Stimulated activated naive B cell treated with anti-CD40 and anti-IgM and Interleukin-4, amounts not matched to agents 10 μg/mL and 1 μg/mL and 100 μg/mL, for 72 hours (primary cell): ENCODE measurements around the gene BMP7.
"Not testable (repeated sequence)": the region's sequence is repeated elsewhere in the genome, so short reads cannot be mapped to it uniquely, and the experiment has no call there.

Experiments used
- ATAC-seq, 2 donors: fragments of 150-1000 bp; cut with Tn5 transposase; replicated peaks; 2 replicates each; pipeline ENCODE4 v1.10.0; 2021; ENCODE audit warnings: moderate library complexity in 1 of 2
- DNase-seq: peaks from one replicate; pipeline ENCODE4 v3.0.0; 2021
- H3K27ac Mint-ChIP-seq: one replicate; pipeline ENCODE4 v1.8.0; 2022; ENCODE audit warnings: mild to moderate bottlenecking, mixed read lengths
- H3K27me3 Mint-ChIP-seq, 2 donors: one replicate each; pipeline ENCODE4 v1.8.0; 2022; ENCODE audit warnings: mixed read lengths in 2 of 2
- H3K36me3 Mint-ChIP-seq, 2 donors: one replicate each; pipeline ENCODE4 v1.8.0; 2022; ENCODE audit warnings: mixed read lengths in 2 of 2, mild to moderate bottlenecking in 1 of 2
- H3K4me1 Mint-ChIP-seq, 2 donors: one replicate each; pipeline ENCODE4 v1.8.0; 2022; ENCODE audit warnings: mixed read lengths in 2 of 2, mild to moderate bottlenecking in 1 of 2
- H3K4me3 Mint-ChIP-seq, 2 donors: one replicate each; pipeline ENCODE4 v1.8.0; 2022; ENCODE audit warnings: mild to moderate bottlenecking in 2 of 2, mixed read lengths in 2 of 2, moderate library complexity in 1 of 2
- H3K9me3 Mint-ChIP-seq, 2 donors: one replicate each; pipeline ENCODE4 v1.8.0; 2022; ENCODE audit warnings: mixed read lengths in 2 of 2, mild to moderate bottlenecking in 1 of 2

BMP7 gene

DNA sequence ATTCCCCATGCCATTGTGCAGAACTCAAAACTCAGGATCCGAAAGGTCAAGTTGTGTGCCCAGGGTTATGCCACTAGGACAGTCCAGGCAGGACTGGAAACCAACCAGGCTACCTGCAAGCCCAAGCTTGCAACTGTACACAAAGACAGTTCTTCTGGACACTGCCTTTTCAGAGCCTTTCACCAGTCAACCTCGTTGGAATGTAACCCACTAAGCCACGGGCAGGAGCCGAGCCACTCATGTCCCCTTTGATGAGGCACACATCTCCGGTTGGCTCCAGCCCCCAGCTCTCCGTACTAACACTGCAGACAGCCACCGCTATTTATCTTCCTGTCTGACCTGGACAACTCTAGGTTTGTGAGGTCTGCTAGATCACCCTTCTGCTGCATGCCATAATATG, 62.5 kb downstream of the BMP7 start:
- Mint-ChIP-seq H3K9me3 (peaks cover 4 to 5% of the 10 kb centered on the region in 2 donors), H3K27ac (no peak overlapping the region), H3K4me1 (no peaks in the 10 kb centered on the region), H3K36me3 (peaks cover 0 to 3% of the 10 kb centered on the region in 2 donors), H3K27me3 (peaks cover 3 to 9% of the 10 kb centered on the region in 2 donors), H3K4me3 (no peak overlapping the region)
- DNase-seq (no peak), ATAC-seq (no peak)

DNA sequence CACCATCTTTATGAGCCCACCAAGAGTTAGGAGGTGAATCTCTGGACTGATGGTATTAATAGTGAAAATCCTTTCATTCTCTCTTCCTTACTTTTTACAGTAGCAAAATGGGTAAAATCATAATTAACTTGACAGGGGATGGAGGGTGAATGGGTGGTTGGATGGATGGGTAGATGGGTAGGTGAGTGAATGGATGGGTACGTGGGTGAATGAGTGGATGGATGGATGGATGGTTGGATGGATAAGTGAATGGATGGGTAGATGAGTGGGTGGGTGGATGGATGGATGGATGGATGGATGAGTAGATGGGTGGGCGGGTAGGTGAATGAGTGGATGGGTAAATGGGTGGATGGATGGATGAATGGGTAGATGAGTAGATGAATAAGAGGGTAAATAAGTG, 63.2 kb downstream of the BMP7 start:
- ATAC-seq (no peak), DNase-seq (no peak)
- Mint-ChIP-seq H3K4me3 (no peak overlapping the region), H3K27ac (no peak overlapping the region), H3K36me3 (peaks cover 0 to 3% of the 10 kb centered on the region in 2 donors), H3K27me3 (peaks cover 3 to 9% of the 10 kb centered on the region in 2 donors), H3K9me3 (peaks cover 4 to 5% of the 10 kb centered on the region in 2 donors), H3K4me1 (no peaks in the 10 kb centered on the region)

DNA sequence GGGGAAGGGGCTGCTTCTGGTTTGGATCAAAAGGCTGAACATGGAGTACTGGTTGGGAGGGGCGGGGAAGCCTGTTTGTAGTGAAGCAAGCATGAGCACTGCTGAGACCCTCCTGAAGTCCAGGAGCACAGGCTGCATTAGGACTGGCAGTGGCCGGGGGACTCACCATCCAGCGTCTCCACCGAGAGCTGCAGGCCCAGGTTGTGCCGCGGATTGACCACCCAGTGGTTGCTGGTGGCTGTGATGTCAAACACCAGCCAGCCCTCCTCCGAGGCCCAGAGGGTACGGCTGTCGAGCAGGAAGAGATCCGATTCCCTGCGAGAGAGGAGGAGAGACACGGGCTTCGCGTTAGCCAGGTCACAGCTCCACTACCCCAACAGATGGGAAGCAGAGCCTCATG, 64.1 kb downstream of the BMP7 start:
- ATAC-seq = no peak
- H3K9me3 Mint-ChIP-seq = peaks cover 4 to 5% of the 10 kb centered on the region in 2 donors
- no peaks in the 10 kb centered on the region for H3K4me1 Mint-ChIP-seq
- H3K27me3 Mint-ChIP-seq = peaks cover 3 to 9% of the 10 kb centered on the region in 2 donors
- H3K36me3 Mint-ChIP-seq = peaks cover 0 to 3% of the 10 kb centered on the region in 2 donors
- H3K27ac Mint-ChIP-seq = no peak overlapping the region
- no peak overlapping the region for H3K4me3 Mint-ChIP-seq
- DNase-seq = no peak

DNA sequence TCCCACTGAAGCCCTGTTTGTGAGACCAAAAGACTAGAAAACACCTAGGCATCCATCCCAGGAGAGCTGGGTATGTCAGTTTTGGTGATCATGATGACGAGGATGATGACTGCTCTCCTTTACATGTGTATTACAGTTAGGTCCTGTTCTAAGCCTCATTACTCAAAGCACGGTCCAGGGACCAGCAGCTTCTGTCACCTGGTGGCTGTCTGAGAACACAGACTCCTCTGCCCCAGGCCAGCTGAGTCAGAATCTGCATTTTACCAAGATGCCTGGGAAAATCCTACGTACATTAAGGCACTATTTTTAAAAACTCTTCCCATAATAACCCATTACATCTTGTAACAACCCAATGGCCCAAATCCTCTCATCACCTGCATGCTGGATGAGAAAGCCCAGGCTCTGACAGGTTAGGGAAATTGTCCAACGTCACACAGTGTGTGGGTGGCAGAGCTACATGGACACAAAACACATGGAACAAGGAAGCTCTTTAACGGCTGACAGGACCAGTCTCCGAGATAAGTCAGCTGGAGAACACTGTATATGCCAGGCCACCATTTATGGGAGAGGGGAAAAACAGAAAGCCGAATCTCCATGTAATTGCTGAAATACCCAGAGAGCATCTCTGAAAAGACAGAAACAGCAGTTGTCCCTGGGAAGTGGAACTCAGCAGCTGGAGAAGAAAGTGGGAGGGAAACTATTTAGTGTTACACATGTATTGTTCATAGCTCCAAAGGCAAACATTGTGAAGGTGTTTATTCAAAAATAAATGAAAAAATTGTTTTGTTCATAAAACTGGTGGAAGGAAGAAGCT, 65.4 kb downstream of the BMP7 start:
- H3K27ac Mint-ChIP-seq = no peak overlapping the region
- no peaks in the 10 kb centered on the region for H3K9me3 Mint-ChIP-seq
- DNase-seq (no peak), ATAC-seq (no peak)
- peaks cover 3 to 9% of the 10 kb centered on the region in 2 donors for H3K27me3 Mint-ChIP-seq
- H3K4me1 Mint-ChIP-seq = no peaks in the 10 kb centered on the region
- H3K4me3 Mint-ChIP-seq = no peak overlapping the region
- no peaks in the 10 kb centered on the region for H3K36me3 Mint-ChIP-seq

- H3K4me1 Mint-ChIP-seq = no peaks in the 10 kb centered on the region
- no peak overlapping the region for H3K27ac Mint-ChIP-seq
- ATAC-seq = no peak
Measured at GRCh38 chr20:57199656-57200405, 66.6 kb downstream of the BMP7 start.

DNA sequence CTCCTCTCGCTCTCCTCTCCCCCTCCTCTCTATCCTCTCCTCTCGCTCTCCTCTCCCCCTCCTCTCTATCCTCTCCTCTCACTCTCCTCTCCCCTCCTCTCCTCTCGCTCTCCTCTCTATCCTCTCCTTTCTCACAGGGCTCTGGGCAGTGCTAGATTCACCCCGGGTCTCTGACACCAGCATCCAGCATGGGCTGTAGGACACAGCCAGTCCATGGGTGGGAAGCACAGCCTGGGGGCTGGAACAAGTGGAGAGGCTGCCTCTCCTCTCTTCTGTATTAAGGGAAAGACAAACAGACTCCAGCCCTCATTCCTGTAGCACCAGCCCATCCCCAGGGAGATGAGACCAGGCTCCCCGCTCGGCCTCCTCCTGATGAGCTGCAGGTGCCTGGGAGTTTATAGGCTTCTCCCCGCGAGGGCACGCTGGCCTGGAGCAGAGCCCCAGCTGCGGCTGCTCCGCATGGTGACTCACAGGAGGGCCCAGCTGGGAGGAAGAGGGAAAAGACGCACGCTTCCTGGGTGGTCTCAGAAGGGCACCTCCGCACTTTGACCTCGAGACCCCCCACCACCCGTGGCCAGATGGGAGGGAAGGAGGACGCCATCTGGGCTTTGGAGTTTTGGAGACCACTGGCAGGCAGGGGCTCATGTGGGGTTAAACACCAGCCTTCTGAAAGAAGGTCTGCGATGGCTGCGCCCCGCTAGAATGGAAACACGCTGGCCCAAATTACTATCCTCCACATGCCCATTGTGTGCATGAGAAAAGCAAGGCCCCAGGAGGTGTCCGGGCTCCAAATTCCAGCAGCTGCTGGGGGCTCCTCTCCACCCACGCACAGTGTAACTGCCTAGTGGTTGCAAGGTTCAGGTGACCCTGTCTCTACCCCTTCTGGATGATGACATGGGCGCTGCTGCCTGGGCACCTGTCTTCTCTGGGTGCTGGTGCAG, 68.0 kb downstream of the BMP7 start:
- no peak for ATAC-seq
- no peak overlapping the region for H3K27ac Mint-ChIP-seq
- H3K27me3 Mint-ChIP-seq = peaks cover 8 to 9% of the 10 kb centered on the region in 2 donors
- no peaks in the 10 kb centered on the region for H3K36me3 Mint-ChIP-seq
- DNase-seq = no peak
- no peaks in the 10 kb centered on the region for H3K9me3 Mint-ChIP-seq
- H3K4me1 Mint-ChIP-seq = no peaks in the 10 kb centered on the region
- H3K4me3 Mint-ChIP-seq = no peak overlapping the region

More at GRCh38 chr20:57199656-57200405, 66.6 kb downstream of the BMP7 start:
- no peak for DNase-seq
- Mint-ChIP-seq H3K27me3 (peaks cover 4 to 9% of the 10 kb centered on the region in 2 donors), H3K4me3 (no peak overlapping the region), H3K36me3 (no peaks in the 10 kb centered on the region), H3K9me3 (no peaks in the 10 kb centered on the region)

- H3K36me3 Mint-ChIP-seq = no peaks in the 10 kb centered on the region
- no peaks in the 10 kb centered on the region for H3K4me1 Mint-ChIP-seq
- no peak overlapping the region for H3K4me3 Mint-ChIP-seq
- DNase-seq = no peak
- no peak overlapping the region for H3K27ac Mint-ChIP-seq
- no peak for ATAC-seq
- no peaks in the 10 kb centered on the region for H3K9me3 Mint-ChIP-seq
- H3K27me3 Mint-ChIP-seq = peaks cover 8 to 9% of the 10 kb centered on the region in 2 donors
Measured at GRCh38 chr20:57197352-57198131, 68.9 kb downstream of the BMP7 start.

DNA sequence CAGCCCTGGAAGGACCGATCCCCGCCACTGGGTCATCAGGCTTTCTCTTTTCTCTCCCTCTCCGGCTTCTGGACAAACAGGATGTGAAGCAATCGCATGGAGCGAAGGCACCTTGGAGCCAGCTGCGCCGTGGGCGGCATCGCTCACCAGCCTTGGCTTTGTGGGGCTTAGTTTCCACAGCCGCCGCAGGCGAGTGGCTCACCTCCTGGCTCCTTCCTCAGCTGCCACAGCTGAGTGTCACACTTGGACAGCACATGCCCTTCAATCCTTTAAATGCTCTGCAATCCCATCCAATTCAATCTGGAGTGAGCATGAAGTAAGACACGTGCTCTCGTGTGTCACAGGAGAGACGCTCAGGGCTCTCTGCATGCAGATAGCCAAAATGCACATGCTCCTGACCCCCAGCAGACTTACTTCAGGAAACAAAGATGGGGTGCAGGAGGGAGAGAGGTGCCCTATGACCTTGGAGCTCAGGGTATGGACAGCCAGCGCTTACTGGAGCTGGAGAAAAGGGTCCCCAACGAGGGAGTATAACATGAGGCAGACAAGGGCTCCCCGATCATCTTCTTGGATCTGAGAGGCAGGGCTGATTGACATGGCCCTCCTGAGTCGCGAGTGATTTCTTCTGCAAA, 70.9 kb downstream of the BMP7 start:
- Mint-ChIP-seq H3K4me3 (no peak overlapping the region), H3K27me3 (peaks cover 8 to 9% of the 10 kb centered on the region in 2 donors), H3K9me3 (peaks cover 0 to 1% of the 10 kb centered on the region in 2 donors), H3K27ac (no peak overlapping the region), H3K4me1 (no peaks in the 10 kb centered on the region), H3K36me3 (no peaks in the 10 kb centered on the region)
- ATAC-seq (no peak), DNase-seq (no peak)

DNA sequence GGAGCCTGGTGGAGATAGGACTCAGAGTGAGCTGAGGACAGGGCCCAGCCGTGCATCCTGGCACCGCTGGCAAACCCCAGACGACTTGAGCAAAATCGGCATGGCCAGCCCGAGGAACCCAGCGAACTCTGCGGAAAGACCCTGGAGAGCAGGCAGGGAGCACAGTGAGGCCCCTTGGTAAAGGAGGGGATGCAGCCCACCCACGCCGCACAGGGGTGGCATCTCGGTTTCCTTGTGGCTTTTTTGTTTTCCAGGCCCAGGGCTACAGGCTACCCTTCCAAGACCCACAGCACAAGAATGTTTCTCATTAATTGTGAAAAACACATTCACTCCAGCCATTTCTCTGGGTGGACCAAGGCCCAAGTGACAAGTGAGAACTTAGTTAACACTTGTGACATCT, 71.4 kb downstream of the BMP7 start:
- Mint-ChIP-seq H3K9me3 (peaks cover 0 to 1% of the 10 kb centered on the region in 2 donors), H3K27me3 (peaks cover 8% of the 10 kb centered on the region in 2 donors), H3K4me3 (no peak overlapping the region), H3K4me1 (no peaks in the 10 kb centered on the region), H3K27ac (no peak overlapping the region), H3K36me3 (no peaks in the 10 kb centered on the region)
- no peak for ATAC-seq
- no peak for DNase-seq

DNA sequence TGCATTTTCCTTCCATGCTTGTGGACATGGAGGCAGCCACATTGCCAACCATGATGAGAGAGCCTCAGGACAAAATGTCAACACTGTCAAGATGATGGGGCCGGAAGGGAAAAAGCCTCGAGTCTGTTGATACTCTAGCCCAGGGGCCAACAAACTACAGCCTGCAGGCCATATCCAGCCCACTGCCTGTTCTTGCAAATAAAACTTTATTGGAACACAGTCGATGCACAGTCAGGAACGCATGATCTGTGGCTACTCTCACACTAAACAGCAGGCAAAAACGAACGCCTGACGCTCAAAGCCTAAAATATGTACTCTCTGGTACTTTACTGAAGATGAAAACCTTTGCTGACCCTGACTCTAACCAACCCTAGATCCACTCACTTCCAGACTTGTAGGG, 72.3 kb downstream of the BMP7 start:
- no peaks in the 10 kb centered on the region for H3K4me1 Mint-ChIP-seq
- ATAC-seq (no peak), DNase-seq (no peak)
- H3K9me3 Mint-ChIP-seq = peaks cover 0 to 1% of the 10 kb centered on the region in 2 donors
- H3K36me3 Mint-ChIP-seq = no peaks in the 10 kb centered on the region
- H3K27ac Mint-ChIP-seq = no peak overlapping the region
- H3K27me3 Mint-ChIP-seq = peaks cover 7 to 8% of the 10 kb centered on the region in 2 donors
- H3K4me3 Mint-ChIP-seq = no peak overlapping the region

GRCh38 chr20:57193094-57193493, 73.3 kb downstream of the BMP7 start:
- Mint-ChIP-seq H3K4me3 (no peak overlapping the region), H3K36me3 (no peaks in the 10 kb centered on the region), H3K4me1 (no peaks in the 10 kb centered on the region), H3K27me3 (peaks cover 7 to 8% of the 10 kb centered on the region in 2 donors), H3K27ac (no peak overlapping the region), H3K9me3 (peaks cover 0 to 1% of the 10 kb centered on the region in 2 donors)
- ATAC-seq = no peak
- no peak for DNase-seq

DNA sequence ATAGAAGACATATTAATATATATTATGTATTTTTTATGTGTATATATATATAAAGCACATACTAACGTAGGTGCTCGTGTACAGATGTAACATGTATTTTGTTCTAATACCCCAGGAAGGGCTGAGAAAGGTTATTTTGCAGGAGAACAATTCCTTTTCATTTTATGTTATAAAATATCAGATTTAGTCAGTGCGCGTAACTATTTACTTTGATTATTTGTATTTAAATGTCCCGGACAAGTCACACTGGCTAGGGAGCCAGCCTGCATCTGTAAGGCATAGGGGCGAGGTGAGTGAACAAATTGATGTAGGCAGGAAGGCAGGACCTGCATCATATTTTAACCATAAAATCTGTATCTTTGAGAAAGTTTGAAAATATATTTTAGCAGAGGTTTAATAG, 74.1 kb downstream of the BMP7 start:
- Mint-ChIP-seq H3K4me1 (no peaks in the 10 kb centered on the region), H3K4me3 (no peak overlapping the region)

DNA sequence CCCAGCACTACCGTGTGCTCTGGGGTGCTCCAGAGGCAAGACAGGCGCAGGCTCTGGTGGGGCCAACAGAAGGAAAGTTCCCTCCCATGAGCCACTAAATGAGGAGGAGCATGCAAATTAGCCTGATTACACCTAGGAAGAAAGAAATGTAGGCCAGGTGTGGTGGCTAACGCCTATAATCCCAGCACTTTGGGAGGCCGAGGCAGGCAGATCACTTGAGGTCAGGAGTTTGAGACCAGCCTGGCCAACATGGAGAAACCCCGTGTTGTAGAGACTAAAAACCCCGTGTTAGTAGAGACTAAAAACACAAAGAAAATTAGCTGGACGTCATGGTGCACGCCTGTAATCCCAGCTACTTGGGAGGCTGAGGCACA, 75.2 kb downstream of the BMP7 start:
- DNase-seq, ATAC-seq, H3K9me3 Mint-ChIP-seq, H3K27ac Mint-ChIP-seq, H3K4me3 Mint-ChIP-seq, H3K27me3 Mint-ChIP-seq, H3K36me3 Mint-ChIP-seq, H3K4me1 Mint-ChIP-seq: not testable (repeated sequence)

More for the DNA sequence above, 74.1 kb downstream of the BMP7 start:
- no peak for DNase-seq
- H3K9me3 Mint-ChIP-seq = peaks cover 0 to 1% of the 10 kb centered on the region in 2 donors
- H3K27me3 Mint-ChIP-seq = peaks cover 7 to 8% of the 10 kb centered on the region in 2 donors
- ATAC-seq = no peak
- no peak overlapping the region for H3K27ac Mint-ChIP-seq
- no peaks in the 10 kb centered on the region for H3K36me3 Mint-ChIP-seq
